Stimulated activated CD4-positive, alpha-beta T cell treated with anti-CD3 and anti-CD28 coated beads, Interleukin-2, amount 100 ng/mL, for 48 hours (primary cell): ENCODE data around the gene MRPS11.
"Not testable (repeated sequence)": the region's sequence is repeated elsewhere in the genome, so short reads cannot be mapped to it uniquely, and the experiment has no call there.

Experiments used
- DNase-seq, 2 donors: peaks; one replicate each; pipeline ENCODE4 v3.0.0-alpha.2; 2020

Gene MRPS11

DNA sequence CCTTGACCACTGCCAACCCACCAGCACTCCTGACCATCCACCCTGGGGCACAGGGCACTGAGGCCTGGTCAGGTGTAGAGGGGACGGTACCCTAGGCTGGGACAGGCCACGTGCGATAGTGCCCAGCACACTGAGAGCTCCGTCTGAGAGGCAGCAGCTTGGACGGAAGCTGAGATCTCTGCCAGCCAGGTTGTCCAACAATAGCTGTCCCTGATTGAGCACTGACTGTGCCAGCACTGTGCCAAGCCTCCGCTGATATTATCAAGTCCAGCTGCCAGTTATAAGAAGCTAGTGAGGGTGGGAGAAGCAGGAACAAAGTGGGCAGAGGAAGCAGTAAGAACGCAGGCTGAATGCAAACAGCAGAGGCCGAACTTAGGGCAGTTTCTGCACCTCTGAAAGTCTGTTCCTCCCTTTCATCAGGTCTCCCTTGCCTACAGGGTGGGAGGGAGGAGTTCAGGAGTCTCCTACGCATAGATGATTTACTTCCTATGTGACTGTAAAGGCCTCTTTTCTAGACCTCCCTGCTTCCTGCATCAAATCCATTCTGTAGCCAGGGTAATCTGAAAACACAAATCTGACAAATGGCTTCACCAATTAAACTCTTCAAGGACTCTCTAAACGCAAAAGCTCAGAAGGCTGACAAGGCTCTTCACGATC is 29.7 kb downstream of the MRPS11 start:
- DNase-seq: no peak

DNA sequence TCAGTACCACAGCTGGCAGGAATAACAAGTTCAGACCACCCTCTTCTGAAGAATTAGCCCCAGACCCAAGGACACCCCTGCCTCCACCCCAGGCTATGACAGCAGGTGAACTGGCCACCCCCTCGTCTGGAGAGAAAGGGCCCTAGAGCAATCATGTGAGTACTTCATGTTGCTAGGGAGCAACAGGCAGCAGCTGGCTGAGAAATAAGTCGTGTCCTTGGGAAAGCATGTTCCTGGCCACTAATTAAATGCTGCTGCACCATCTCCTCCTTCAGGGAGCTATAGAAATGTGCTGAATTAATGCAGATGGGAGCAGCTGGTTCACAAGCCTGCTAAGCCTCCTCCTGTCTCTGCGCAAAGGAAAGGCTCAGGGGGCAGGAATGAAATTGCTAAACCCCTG is 31.5 kb downstream of the MRPS11 start:
- DNase-seq: no peak

DNA sequence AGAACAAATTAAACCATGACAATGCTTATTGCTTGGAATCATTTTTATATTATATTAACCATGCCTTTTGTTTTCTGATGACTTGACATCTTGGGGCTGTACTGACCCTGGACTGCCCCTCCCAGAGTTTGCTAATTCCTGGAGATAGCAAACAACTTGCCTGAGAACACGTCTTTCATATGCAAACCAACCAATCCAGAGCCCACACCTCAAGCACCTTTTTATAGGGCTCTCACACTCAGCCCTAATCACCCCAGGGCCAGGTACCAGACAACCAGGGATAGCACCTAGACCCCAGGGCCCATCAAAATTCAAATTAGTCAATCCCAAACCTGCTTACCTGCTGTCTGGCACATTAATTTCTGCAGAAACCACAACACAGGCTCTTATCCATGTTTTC is 36.9 kb downstream of the MRPS11 start:
- DNase-seq: no peak

DNA sequence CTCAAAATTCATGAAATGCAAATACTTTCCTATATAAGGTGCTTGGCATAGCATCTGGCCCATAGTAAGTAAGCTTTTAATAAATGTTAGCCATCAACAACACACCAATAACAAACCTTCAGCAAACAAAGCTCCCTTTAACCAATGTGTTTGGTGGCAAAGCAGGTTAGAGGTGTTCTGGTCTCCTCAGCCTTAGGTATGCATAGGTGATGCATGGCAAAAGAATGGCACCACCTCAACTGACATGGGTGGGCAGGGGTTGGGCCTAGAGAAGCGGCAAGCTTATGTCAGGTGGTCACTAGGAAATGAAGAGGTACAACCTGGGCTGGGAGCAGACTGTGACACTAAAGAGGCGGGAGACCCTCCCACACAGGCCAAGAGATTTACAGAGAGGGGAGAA is 38.2 kb downstream of the MRPS11 start:
- DNase-seq: no peak

DNA sequence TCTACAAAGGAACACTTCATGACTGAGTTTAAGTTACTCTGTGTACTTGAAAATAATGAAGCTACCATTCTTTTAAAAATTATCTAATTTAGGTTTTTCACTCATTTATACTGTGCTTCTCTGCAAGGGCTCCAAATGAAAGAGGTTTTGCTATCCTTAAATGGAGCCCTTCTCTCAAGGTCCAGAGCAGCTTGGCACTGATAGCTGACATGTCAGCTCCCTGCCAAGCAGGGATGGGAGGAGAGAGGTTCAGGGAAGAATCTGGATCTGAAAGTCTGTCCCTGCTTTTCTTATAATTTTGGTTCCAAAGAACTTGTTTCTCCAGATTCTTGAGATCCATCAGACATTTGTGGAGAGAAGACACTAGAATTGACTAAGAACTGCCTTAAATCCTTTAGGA is 39.1 kb downstream of the MRPS11 start:
- DNase-seq: no peak

DNA sequence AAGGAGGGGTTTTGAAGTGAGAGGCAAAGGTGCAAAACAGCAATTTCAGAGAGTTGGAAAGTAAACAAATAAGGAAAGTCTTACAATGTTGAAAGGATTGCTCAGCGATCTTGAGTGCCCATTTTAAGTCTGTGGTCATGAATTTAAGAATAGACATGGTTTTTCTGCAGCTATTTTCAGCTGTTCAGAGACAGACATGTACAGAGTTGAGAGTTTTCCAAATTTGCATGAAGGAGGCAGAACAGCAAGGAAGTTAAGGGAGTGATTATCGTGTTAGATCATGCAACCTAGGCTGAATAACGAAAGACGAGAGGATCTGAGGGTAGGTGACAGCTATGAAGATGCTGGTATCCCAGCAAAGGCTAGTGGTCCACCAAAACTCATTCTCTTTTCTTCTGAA is 41.8 kb downstream of the MRPS11 start:
- DNase-seq: no peak

DNA sequence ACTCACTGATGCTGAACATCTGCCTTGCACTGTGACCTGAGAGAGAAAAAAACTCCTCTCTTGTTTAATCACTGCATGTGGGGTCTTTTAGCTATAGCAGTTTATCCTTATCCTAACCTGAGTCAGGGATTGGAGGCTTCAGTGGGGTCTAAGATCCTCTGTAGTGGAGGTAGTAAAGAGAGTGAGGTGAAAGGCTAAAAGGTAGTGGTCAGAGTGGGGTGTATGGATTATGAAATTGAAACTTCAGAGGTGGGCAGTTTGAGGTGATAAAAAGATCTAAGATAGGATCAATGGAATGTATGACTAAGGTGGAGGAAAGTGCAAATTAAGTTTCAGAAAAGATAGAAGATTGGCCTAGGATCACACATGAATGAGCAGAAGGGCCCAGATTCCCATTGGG is 42.5 kb downstream of the MRPS11 start:
- no peak for DNase-seq

DNA sequence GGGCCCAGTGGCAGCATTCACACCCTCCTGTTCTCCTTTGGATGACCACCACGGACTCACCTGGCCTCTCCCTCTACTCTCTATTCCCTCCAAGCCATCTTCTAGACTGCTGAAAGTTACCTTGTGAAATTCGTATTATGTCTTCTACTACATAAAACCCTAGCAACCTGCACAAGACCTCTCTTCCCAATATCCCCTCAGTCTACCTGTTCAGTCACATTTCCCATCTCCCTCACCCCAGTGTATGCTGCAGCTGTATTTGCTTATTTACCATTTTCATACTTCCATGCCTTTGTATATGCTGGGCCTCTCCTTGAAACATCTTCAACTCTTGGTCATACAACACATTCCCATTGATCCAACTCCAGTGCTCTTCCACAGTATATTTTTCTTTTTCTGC is 43.7 kb downstream of the MRPS11 start:
- DNase-seq: no peak

DNA sequence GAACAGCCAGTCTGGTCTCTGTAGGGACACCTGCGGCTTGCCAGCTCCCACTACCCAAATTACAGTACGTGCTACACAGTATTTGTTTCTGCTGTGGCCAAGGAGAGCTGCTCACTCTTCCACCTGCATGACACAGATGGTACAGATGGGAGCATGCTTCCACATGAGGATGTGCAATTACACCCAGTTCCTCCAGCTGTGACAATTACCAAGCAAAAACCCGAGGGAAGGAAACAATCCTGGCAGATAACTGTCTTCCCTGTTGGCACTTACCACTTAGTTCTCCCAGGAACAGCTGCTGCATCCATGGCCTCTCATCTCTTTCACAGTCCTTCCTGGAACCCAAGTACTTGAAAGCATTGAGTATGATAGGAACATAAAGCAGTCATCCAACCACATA is 44.6 kb downstream of the MRPS11 start:
- DNase-seq: no peak

DNA sequence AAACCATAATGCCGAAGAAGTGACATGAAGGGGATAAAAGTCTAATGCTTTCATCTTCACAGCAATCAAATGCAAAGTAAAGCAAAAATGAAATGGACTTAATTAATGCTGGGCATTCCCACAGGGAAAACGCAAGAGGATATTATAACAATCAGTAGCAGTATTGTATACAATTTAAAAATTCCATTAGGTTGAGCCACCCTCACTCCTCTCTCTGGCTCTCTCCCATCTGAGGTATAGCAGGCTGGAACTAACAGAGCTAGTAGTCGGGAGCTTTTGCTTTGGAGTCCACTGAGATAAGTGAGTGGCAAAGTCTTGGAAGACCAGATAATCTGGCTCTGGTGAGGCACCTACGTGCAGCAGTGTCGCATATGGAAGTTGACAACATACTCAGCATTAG is 45.1 kb downstream of the MRPS11 start:
- no peak for DNase-seq

DNA sequence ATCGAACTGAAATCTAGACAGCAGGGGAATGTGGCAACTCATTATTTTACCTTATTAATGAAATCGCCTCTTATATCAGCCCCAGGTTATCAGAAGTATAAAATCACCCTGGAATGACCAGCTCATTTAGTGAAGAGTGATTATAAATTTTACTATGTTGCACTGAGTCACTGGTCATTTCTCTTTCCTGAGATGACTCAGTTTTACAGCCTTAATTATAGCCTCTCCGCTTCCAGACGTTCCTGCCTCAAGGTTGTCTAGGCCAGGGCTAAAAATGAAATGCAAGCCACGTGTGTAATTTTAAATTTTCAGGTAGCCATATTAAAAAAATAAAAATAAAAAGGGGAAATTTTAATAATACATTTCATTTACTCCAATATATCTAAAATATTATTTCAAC is 45.7 kb downstream of the MRPS11 start:
- DNase-seq: no peak

DNA sequence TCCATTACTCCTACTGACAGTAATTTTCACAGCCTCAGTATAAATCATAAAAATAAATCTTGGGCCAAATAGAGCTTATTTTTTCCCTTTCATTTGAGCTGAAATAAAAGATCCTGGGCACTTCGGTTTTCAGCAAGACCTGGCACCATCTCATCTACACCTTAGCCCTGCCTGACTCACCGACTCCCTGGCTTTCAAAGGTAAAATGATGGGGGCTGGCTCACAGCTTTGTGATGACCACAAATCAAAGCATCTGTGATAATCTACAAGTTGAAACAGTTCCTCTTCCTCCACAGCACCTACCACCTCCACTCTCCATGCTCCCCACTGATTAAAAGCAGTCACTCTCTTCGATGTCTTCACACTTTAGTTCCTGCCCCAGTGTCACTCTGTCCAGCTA is 51.4 kb downstream of the MRPS11 start:
- DNase-seq: no peak

DNA sequence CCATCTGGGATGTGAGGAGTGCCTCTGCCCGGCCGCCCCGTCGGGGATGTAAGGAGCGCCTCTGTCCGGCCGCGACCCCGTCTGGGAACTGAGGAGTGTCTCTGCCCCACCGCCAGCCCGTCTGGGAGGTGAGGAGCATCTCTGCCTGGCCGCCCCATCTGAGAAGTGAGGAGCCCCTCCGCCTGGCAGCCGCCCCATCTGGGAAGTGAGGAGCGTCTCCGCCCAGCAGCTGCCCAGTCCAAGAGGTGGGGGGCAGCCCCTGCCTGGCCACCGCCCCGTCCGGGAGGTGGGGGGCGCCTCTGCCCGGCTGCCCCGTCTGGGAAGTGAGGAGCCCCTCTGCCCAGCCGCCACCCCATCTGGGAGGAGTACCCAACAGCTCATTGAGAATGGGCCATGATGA is 56.6 kb downstream of the MRPS11 start:
- DNase-seq: not testable (repeated sequence)

DNA sequence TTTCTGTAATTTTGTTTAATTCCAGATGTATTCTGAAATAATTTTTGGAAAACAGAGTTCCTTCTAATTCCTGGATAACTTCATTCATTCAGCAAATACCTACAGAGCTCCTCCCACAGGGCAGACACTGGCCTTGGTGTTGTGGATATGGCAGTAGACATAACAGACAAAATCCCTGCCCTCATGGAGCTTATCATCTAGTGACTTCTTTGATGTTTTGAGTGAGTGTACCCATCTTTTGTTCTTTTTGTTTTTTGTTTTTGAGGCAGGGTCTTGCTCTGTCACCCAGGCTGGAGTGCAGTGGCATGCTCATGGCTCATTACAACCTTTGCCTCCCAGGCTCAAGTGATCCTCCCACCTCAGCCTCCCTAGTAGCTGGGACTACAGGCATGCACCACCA is 57.9 kb downstream of the MRPS11 start:
- no peak for DNase-seq

DNA sequence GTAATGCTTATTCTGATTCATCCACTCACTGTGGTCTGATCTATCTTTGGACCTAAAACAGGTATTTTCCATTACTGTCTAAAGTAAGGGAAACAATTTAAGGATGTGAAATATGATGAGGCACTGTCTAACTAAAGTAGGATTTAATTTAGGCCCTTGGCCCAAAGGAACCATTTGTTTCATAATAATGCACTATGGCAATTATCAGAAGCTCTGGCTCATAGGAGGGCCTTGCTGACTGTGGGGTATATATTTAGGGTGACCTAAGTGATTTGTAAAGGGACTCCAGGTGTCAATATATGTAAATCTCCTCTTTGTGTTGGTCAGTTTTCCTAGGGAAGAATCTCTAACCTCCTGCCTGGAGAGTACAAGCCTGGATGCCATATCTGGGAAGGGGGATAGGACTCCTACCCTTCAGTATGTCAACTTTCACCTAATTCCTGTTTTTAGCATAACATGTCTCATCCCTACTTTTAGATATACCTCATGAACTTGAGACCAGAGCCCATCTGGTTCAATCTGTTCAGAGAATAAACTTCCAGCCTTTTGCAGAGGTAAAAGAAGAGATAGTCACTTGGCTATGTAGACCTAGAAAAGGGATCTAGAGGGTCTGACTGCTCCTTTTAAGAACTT is 58.9 kb downstream of the MRPS11 start:
- DNase-seq: no peak

DNA sequence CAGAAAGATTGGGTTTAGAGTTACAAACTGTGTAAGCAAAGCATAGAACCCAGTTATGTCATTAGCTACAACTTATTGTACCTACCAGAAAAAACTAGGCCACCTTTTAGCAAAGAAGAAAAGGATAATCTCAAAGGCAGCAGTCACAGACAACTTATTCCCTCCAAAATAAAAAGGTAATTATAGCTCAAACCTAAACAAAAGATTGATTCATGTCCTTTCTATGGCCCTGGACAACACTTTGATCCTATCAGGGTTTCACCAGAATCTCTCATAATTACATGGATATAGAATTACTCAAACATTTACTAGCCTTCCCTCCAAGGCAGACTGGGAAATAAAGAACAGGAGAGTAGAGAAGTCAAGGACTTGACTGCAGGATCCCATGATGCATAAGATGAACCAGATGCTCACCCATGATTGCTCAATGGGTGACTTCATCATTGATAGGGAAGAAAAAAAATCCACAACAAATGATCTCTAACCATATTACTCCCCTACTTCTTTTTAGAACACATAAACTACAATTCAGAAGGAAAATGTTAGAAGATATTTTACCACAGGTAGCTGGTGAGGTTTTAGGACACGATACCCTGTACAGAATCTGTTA is 61.6 kb downstream of the MRPS11 start:
- DNase-seq: no peak
